ENCODE results near the gene FAF1.

GRCh38 chr1:50917138-50918137 is 42.6 kb downstream of the FAF1 start:
- TF ChIP-seq POLR2A (IDR thresholded peaks at IDR 0.05), result no peak
- TF ChIP-seq CTCF (IDR thresholded peaks at IDR 0.05), result no peak
